Middle frontal gyrus (tissue), 1 donor: ENCODE data around the gene DDX43.
"Not testable (repeated sequence)": the region's sequence is repeated elsewhere in the genome, so short reads cannot be mapped to it uniquely, and the experiment has no call there.

ENCODE experiments used
- DNase-seq: peaks from one replicate; pipeline ENCODE4 v3.0.0-alpha.2; 2015; ENCODE audit warnings: low spot score; ENCODE audit errors: extremely low spot score

Gene DDX43

DNA sequence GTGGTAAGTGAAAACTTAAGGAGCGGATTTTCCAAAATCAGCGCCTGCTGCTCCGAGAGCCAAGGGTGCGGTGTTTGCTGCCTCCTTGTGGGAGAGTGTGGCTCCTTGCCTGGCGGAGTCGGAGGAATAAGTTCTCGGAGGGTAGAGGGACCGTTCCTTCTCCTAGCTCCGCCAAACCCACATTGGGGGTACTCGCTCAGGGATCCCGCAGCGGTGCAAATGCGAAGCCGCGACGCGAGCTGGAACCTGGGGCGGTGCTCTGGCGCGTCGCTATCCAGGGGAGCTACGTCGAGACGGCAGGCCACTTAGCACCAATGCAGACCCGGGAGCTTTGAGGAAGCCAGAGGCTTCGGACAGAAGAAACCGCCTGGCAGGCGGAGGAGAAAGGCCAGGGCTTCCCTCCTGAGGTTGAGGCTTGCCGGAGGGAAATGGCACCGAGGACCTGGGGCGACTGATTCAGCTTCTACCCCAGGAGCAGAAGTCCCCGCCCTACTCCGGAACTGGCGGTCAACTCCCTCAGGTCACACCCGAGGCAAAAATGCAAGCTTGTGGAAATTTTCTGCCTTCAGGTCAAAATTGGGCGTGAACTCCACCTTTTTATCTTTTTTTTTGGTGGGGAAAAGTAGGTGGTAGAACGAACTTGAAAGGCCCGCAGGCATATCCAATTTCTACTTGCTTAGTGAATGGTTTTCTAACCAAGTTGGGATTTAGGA, 5.7 kb upstream of the DDX43 start:
- DNase-seq = no peak

DNA sequence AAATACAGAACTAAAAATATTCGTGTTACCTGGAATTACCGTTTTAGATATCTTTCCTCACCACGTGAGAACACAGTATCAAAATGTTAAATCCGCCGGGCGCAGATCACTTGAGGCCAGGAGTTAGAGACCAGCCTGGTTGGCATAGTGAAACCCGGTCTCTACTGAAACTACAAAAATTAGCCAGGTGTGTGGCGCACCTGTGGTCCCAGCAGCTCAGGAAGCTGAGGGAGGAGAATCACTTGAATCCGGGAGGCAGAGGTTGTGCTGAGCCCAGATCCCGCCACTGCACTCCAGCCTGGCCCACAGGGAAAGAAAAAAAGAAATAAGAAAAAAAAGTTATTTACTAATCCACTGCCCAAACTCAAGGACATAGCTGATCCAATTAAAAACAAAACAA, 4.8 kb upstream of the DDX43 start:
- no peak for DNase-seq

DNA sequence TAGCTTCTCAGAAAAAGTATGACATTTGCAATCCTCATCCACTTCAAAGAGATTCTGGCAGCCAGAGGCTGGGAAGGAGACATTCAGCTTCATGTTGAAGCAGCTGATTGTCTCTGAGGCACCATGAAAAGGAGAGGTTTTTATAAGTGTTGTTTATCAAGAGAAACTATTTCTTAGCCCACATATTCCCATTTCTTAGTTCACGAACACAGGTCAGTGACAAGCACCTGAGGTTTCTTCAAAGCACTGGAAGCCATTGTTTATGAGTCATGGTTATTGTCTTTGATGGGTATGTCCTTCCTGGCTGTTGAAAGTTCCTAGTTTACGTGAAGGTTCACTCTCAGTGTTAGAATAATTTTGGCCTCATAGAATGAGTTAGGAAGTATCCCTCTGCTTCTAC, 3.0 kb upstream of the DDX43 start:
- no peak for DNase-seq

DNA sequence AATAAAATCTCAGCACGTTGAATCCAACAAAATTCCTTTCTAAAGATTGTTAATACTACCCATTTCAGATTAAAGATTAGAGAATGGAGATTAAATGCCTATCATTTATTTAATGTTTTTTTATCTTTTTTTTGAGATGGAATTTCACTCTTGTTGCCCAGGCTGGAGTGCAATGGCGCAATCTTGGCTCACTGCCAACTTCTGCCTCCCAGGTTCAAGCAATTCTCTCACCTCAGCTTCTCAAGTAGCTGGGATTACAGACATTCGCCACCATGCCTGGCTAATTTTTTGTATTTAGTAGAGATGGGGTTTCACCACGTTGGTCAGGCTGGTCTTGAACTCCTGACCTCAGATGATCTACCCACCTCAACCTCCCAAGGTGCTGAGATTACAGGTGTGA, 2.4 kb upstream of the DDX43 start:
- DNase-seq = not testable (repeated sequence)

DNA sequence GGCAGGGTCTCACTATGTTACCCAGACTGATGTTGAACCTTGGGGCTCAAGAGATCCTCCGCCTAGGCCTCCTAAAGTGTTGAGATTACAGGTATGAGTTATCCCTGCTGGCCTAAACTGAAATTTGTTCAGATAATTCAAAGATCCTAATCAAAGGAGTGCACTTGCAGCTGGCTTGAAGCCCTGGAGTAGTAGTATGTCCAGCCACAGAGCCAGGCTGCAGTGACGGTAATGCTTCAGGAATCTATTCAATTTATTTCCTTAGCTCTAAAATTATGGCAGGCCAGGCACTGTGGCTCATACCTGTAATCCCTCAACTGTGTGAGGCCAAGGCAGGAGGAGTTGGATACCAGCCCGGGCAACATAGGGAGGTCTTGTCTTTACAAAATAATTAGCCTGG, 1.4 kb upstream of the DDX43 start:
- DNase-seq = no peak

DNA sequence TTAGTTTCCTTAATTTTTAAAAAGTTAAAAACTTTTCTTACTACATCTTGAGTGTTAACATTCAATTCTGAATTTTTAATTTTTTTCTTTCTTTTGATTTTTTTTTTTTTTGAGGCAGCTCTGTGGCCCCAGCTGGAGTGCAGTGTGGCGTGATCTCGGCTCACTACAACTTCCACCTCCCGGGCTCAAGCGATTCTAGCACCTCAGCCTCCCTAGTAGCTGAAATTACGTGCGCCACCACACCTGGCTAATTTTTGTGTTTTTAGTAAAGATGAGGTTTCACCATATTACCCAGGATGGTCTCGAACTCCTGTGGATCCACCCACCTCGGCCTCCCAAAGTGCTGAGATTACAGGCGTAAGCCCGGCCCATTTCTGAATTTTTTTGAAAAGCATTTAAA, 1.2 kb downstream of the DDX43 start:
- no peak for DNase-seq

DNA sequence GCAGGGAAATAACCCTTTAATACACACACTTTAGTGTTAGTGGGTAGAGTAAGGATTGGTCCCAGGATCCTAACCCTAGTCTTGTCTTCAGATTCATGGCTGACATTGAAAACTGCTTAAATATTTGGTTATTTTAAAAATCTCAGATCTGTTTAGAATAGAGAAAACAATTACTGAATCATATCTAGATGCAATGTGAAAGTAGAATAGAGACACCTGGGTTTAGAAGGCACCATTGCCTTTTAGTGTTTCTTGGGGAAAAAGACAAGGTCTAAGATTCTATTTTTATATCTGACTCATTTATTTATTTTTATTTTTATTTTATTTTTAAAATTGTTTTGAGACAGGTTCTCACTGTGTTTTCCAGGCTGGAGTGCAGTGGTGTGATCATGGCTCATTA, 6.0 kb downstream of the DDX43 start:
- no peak for DNase-seq

DNA sequence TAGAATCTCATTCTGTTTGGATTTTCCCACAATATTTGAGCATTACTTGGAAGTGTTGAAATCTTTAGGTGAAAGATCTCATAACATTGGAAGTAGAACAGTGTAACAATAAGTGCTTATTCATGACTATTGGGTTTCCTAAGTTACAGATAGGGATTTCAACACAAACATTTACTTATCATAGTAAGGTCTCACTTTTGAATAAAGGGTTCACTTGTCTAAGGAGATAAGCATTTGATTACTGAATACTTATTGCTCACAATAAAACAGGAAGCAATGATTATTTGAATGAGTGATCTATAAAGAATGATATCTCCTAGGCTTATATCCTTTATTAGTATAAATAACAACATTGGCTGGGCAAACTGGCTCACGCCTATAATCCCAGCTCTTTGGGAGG, 14.8 kb downstream of the DDX43 start:
- no peak for DNase-seq

DNA sequence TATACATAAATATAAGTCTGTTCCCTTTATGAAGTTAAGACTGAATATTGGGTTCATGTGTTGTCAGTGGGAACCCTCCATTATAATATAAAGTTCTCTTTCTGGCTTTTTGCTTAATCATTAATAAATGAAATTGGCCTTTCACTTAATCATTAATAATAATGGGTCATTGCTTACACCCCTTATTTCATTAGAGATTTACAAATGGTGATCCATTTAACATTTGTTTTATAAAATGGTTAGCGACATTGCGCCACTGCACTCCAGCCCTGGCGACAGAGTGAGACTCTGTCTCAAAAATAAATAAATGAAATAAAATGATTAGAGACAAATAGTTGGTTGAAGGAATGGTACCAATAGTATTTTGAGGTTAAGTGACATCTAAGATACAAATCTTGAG, 18.5 kb downstream of the DDX43 start:
- no peak for DNase-seq

DNA sequence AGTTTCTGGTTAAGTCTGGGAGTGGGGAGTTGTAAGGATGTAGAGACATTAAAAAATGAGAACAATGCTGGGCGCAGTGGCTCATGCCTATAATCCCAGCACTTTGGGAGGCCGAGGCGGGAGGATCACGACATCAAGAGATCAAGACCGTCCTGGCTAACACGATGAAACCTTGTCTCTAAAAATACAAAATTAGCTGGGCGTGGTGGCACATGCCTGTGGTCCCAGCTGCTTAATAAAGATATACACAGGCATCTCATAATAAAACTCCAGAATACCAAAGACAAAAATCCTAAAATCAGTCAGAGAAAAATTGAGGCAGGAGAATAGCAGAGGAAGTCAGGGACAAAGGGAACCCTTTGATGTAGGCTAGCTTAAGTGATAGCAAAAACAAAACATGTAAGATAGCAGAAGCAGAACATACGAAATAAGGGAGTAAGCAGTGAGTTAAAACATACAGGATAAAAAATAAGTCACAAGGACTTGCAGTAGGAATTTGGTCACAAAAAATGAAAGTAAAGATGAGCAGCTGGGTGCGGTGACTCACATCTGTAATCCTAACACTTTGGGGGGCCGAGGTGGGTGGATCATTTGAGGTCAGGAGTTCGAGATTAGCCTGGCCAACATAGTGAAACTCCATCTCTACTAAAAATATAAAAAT, 23.6 kb downstream of the DDX43 start:
- DNase-seq = no peak

DNA sequence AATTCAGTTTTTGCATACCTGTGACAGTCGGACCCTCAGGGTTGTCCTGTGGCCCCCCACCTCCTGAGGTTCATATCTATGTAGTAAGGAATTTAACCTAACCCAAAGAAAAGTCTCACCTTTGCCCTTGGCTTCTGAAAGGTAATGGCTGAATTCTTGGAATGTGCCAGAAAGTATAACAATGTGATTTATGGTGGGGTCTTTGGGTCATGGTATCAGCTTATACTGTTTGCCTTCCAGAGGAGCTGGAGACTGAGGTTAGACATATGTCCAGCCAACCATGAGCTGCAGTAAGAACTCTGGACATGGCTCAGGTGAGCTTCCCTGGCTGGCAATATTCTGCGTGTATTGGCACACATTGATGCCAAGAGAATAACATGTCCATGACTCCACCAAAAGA, 26.9 kb downstream of the DDX43 start:
- no peak for DNase-seq

DNA sequence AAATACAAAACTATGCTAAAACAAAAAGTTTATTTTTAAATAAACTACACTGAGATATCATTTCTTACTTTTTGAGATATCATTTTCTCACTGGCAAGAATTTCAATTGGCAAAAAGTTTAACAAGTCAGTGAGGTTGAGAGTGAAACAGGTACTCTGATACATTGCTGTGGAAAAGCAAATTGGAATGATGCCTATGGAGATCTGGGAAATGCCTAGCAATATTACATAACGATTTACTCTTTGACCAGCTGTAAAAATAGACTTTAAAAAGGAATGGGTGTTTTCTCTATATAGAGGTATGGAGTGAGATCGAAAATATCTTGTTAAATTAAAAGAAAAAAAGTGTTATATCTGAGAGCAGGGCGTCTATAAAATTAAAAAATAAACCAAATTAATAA, 40.6 kb downstream of the DDX43 start:
- no peak for DNase-seq

DNA sequence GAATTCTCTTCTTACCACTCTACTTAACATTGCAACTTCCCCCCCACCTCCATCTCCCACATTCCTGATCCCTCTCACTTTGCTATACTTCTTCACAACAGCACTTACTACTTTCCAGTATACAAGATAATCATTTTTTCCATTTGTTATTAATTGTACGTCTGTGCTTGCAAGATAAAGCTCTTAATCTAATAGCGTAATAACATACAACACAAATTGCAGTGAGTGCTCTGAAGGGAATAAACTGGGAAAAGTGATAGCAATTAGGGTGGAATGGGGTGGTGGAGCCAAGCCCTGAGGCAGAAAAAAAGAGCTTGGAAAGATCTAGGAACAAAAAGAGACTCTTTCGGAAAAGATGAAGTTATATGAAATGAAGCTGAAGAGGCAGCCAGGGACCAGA, 48.9 kb downstream of the DDX43 start:
- no peak for DNase-seq

DNA sequence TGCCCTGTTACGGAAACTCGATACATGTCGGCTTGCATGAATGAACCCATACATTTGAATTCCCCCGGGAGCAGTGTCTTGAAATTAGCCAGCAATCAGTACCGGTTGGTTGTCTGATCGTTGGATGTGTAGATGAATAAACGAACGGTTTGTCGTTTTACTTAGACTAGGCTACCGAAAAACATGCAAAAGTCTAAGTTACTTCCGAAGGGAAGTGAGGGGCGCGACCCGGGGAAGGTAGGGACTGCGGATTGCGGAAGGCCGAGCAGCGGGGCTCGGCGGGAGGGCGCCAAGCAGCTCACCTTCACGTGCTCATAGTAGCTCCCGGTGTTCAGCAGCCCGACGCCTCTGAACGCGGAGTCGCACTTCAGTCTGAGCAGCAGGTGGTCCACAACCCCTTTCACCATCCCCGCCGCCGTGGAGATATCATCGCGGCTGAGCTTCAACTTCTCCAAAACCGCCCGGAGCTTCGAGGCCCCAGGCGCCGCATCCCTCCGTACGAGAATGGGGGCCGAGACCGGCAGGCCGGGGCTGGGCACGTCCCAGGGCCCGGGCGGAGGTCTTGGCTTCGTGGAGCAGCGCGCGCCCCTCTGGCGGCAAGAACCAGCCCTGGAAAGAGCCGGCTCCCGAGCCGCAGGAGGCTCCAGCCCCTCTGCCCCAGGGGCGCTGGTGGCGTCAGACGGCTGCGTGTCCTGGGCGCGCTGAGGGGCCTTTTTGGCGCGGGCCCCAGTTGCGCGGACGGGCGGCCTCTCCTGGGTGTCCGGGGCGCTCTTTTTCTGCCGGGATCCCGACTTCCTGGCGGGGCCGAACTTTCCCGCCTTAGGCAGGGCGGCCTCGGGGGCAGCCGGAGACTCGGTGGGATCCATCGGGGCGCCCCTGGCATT, 56.8 kb downstream of the DDX43 start:
- no peak for DNase-seq

DNA sequence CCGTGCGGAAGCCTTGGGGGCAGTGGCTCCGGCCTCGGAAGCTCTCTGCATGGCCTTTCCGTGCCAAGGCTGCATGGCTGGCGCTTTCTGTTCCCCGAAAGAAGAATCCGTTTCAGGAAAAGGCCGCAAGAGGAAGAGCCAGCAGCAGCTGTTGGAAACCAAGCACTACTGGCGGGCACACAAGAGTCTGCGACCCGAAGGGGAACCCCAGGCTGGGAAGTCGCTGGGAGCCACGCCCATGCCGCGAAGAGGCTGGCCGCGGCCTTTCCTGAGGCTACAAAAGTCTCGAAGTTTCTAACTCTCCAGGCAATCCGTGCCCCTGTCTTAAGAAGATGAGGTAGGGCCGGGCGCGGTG, 57.5 kb downstream of the DDX43 start, which contains the start of gene CGAS:
TSS of gene CGAS (minus strand) at position 191 of the 355 bp plus-strand sequence. CDS start at position 75, 116 bp downstream.
- no peak for DNase-seq

DNA sequence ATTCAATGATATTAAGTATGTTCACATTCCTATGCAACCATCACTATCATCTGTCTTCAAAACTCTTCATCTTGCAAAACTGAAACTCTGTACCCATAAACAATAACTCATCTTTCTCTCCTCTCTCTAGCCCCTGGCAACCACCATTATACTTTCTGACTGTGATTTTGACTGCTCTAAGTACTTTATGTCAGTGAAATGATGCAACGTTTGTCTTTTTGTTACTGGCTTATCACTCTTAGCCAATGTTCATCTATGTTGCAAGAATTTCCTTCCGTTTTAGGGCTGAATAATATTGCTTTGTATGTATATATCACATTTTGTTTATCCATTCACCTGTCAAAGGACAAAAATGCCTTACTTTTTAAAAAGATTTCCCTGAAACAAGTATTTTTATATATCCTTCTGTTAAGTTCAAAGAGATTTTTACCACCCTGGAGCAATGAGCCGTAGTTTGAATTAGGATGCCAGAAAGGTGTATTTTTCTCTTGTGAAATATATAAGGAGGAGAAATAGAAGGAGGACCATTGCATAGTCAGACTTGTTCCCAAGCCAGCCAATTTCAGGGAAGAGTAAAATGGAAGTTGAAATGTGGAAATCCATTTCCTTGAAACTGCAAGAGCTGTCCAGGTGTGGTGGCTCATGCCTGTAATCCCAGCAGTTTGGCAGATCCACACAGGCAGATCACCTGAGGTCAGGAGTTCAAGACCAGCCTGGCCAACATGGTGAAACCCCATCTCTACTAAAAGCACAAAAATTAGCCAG, 61.4 kb downstream of the DDX43 start:
- no peak for DNase-seq

DNA sequence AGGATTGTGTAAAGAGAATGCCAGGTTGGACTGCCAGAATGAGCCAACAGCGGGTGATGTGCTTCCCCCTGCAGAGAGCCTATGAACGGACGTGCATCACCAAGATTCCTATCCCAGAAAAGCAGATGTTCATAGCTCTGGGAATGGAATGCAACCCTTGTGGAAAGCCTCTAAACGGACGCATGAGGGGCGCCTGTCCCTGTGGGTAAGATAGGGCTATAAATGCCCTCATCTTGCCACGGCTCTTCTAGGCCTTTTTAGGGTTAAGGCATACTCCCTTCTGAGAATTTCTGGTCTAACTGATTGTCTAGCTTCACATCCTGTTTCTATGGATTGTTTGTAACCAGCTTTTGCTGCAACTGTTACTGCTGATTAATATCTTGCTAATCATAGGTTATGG, 64.8 kb downstream of the DDX43 start:
- DNase-seq = not testable (repeated sequence)

DNA sequence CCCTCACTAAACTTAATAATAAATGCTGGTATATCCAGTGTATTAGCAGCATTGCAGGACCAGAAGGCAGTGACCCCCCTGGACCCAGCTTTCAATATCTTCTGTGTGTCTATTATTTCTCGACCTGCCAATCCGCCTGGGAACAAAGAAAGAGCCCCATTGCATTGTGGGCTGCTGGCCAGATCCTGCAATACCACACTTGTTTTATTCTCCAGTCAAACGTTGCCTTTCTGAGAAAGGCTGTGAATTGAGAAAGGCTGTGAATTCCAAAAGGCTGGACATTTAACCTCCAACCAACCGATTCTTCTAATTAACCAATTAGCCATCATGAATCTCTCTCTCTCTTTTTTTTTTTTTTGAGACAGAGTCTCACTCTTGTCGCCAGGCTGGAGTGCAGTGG, 65.4 kb downstream of the DDX43 start:
- no peak for DNase-seq

DNA sequence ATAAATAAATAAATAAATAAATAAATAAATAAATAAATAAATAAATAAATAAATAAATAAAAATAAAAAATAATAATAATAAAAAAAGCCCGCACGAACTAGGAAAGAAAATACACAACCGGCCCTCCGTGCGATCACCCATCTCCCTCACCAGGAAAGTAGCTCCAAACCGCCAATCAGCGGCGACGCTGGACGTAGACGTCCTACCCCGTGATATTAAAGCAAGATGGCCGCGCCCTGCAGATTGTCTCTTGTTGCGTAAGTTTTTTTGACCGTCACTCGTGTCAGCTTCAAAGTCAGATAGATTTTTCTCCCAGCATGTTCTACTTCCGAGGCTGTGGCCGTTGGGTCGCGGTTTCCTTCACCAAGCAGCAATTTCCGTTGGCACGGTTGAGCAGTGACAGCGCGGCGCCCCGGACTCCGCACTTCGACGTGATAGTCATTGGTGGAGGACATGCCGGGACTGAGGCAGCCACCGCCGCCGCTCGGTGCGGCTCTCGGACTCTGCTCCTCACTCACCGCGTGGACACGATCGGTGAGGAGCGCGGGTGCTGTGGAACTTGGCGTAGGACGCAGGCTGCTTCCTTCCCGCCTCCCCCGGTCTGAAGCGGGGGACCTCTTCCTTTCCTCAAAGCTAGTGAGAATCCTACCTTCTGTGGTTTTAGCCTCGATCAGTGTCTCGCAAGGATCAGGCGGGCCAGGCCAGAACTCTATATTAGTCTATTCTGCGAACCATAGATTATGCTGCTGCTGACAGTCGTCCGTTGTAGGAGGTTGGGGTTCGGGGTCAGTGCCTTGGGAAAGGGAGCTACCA, 67.1 kb downstream of the DDX43 start, which contains the start of gene MTO1:
TSS of gene MTO1 (plus strand) at position 201 of the 814 bp plus-strand sequence. CDS start at position 319, 118 bp downstream.
- peak; percentile 91 for DNase-seq
